DMS153 treated with DMSO at 0.1 percent for 48 hours (cell line): ENCODE measurements around the gene TRAF3IP1.

ENCODE experiments used
- DNase-seq: peaks from one replicate; lab custom pipeline; 2025; ENCODE audit not compliant: unreplicated experiment; lab: John Stamatoyannopoulos, UW

TRAF3IP1 gene

GRCh38 chr2:238378230-238379095 is 58.1 kb downstream of the TRAF3IP1 start:
- no peak for DNase-seq

- DNase-seq: no peak
Measured at GRCh38 chr2:238379096-238379810, 58.9 kb downstream of the TRAF3IP1 start.

- DNase-seq: no peak
Measured at GRCh38 chr2:238380336-238380735, 60.0 kb downstream of the TRAF3IP1 start.

GRCh38 chr2:238380785-238381184 is 60.5 kb downstream of the TRAF3IP1 start:
- no peak for DNase-seq

- no peak for DNase-seq
Measured at GRCh38 chr2:238381341-238382115, 61.2 kb downstream of the TRAF3IP1 start.

GRCh38 chr2:238382381-238382781 is 62.1 kb downstream of the TRAF3IP1 start:
- DNase-seq: no peak

GRCh38 chr2:238383135-238383534 is 62.8 kb downstream of the TRAF3IP1 start:
- no peak for DNase-seq

GRCh38 chr2:238383743-238384380 is 63.5 kb downstream of the TRAF3IP1 start:
- DNase-seq: no peak

- DNase-seq: no peak
Measured at GRCh38 chr2:238387332-238387731, 67.0 kb downstream of the TRAF3IP1 start.

- DNase-seq: no peak
Measured at GRCh38 chr2:238388794-238389193, 68.5 kb downstream of the TRAF3IP1 start.

GRCh38 chr2:238389988-238390589 is 69.8 kb downstream of the TRAF3IP1 start:
- DNase-seq: peak; percentile 87

GRCh38 chr2:238391042-238391689 is 70.8 kb downstream of the TRAF3IP1 start:
- DNase-seq: no peak

GRCh38 chr2:238396663-238397062 is 76.3 kb downstream of the TRAF3IP1 start:
- no peak for DNase-seq

- DNase-seq: no peak
Measured at GRCh38 chr2:238397356-238397755, 77.0 kb downstream of the TRAF3IP1 start.

- DNase-seq: no peak
Measured at GRCh38 chr2:238398577-238398976, 78.3 kb downstream of the TRAF3IP1 start.

GRCh38 chr2:238399094-238399493 is 78.8 kb downstream of the TRAF3IP1 start:
- no peak for DNase-seq

GRCh38 chr2:238401551-238401950 is 81.2 kb downstream of the TRAF3IP1 start:
- no peak for DNase-seq

GRCh38 chr2:238403632-238404405 is 83.5 kb downstream of the TRAF3IP1 start:
- peak; percentile 66 for DNase-seq
